DOHH2 (cell line): Measurements from ENCODE around the gene HSD11B1L.

ENCODE experiments used
- EZH2phosphoT487 ChIP-seq: fragments of 200-600 bp; sonication (generic); IDR thresholded peaks from 2 replicates; pipeline ENCODE4 v1.6.1; 2017; ENCODE audit warnings: borderline replicate concordance, mild to moderate bottlenecking, antibody characterized with exemption, low read length, moderate library complexity, mixed read lengths
- TF ChIP-seq, protein P1 (sequence below): fragments of 200-600 bp; sonication (generic); IDR thresholded peaks from one replicate; pipeline ENCODE4 v1.5.1; 2014; ENCODE audit warnings: antibody characterized with exemption, mild to moderate bottlenecking, low read depth, low read length; ENCODE audit not compliant: poor library complexity, severe bottlenecking

GRCh38 chr19:5676105-5676771 lies 4.6 kb upstream of the HSD11B1L start:
- TF ChIP-seq, protein P1, sequence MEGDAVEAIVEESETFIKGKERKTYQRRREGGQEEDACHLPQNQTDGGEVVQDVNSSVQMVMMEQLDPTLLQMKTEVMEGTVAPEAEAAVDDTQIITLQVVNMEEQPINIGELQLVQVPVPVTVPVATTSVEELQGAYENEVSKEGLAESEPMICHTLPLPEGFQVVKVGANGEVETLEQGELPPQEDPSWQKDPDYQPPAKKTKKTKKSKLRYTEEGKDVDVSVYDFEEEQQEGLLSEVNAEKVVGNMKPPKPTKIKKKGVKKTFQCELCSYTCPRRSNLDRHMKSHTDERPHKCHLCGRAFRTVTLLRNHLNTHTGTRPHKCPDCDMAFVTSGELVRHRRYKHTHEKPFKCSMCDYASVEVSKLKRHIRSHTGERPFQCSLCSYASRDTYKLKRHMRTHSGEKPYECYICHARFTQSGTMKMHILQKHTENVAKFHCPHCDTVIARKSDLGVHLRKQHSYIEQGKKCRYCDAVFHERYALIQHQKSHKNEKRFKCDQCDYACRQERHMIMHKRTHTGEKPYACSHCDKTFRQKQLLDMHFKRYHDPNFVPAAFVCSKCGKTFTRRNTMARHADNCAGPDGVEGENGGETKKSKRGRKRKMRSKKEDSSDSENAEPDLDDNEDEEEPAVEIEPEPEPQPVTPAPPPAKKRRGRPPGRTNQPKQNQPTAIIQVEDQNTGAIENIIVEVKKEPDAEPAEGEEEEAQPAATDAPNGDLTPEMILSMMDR: no peak
- TF ChIP-seq EZH2phosphoT487: no peak
